CD4-positive, CD25-positive, alpha-beta regulatory T cell (primary cell): ENCODE data around the gene HMGCL. TPM values are rescaled to one million over a fixed set of nuclear protein-coding genes. Genes with fewer than 3 reads are reported as not detected.
"Not testable (repeated sequence)": the region's sequence is repeated elsewhere in the genome, so short reads cannot be mapped to it uniquely, and the experiment has no call there.

ENCODE experiments used
- ATAC-seq, 2 donors: fragments of 150-1000 bp; cut with Tn5 transposase; one replicate each; pipeline ENCODE4 v1.10.0; 2021; ENCODE audit warnings: low read depth in 2 of 2, moderate number of reproducible peaks in 2 of 2, moderate library complexity in 1 of 2
- DNase-seq, 3 donors: peaks; one replicate each; pipeline versions ENCODE4 v3.0.0 to v3.0.0-alpha.2; 2012 to 2022; ENCODE audit warnings: mixed read lengths in 1 of 3
- H3K27ac ChIP-seq: one replicate; pipeline ENCODE4 v1.7.0; 2013; ENCODE audit warnings: mild to moderate bottlenecking, low read length; ENCODE audit not compliant: insufficient read depth, poor library complexity, severe bottlenecking
- H3K27me3 ChIP-seq: one replicate; pipeline ENCODE4 v1.7.0; 2013; ENCODE audit warnings: low read length; ENCODE audit not compliant: control insufficient read depth, insufficient read depth
- H3K36me3 ChIP-seq: one replicate; pipeline ENCODE4 v1.7.0; 2013; ENCODE audit warnings: mild to moderate bottlenecking, low read length, moderate library complexity; ENCODE audit not compliant: control insufficient read depth, insufficient read depth
- H3K4me1 ChIP-seq: 2 replicates; pipeline ENCODE4 v1.7.0; 2013; ENCODE audit warnings: mild to moderate bottlenecking, low read length; ENCODE audit not compliant: insufficient read depth, control insufficient read depth, poor library complexity, severe bottlenecking
- H3K4me3 ChIP-seq: one replicate; pipeline ENCODE4 v1.7.0; 2013; ENCODE audit warnings: low read depth, mild to moderate bottlenecking, low read length, moderate library complexity
- H3K9me3 ChIP-seq, 2 experiments: 1 replicate in 1 of 2; 2 replicates in 1 of 2; pipeline ENCODE4 v1.7.0; 2013; ENCODE audit warnings: low read length in 2 of 2, mild to moderate bottlenecking in 1 of 2, moderate library complexity in 1 of 2; ENCODE audit not compliant: control insufficient read depth in 2 of 2
- H3K27ac Mint-ChIP-seq, 3 donors: one replicate each; pipeline ENCODE4 v1.8.0; 2020 to 2022; ENCODE audit warnings: mild to moderate bottlenecking in 3 of 3, mixed read lengths in 3 of 3, moderate library complexity in 2 of 3
- H3K27me3 Mint-ChIP-seq: one replicate; pipeline ENCODE4 v1.8.0; 2022; ENCODE audit warnings: mild to moderate bottlenecking, mixed read lengths
- H3K36me3 Mint-ChIP-seq: one replicate; pipeline ENCODE4 v1.8.0; 2020; ENCODE audit warnings: mixed read lengths
- H3K4me1 Mint-ChIP-seq, 4 donors: one replicate each; pipeline ENCODE4 v1.8.0; 2020 to 2022; ENCODE audit warnings: mixed read lengths in 4 of 4, mild to moderate bottlenecking in 1 of 4
- H3K4me3 Mint-ChIP-seq, 4 donors: one replicate each; pipeline ENCODE4 v1.8.0; 2020 to 2022; ENCODE audit warnings: mild to moderate bottlenecking in 4 of 4, mixed read lengths in 4 of 4, moderate library complexity in 3 of 4
- H3K9me3 Mint-ChIP-seq, 7 donors: one replicate each; pipeline ENCODE4 v1.8.0; 2020 to 2022; ENCODE audit warnings: mixed read lengths in 7 of 7, mild to moderate bottlenecking in 3 of 7, moderate library complexity in 2 of 7
- polyA plus RNA-seq, 4 donors: library from polyadenylated mRNA; unstranded; fragments of 300-500 nt; fragmentation: Illumina TruSeq; gene quantifications; one replicate each; pipeline ENCODE4 v1.2.3, GENCODE V29; 2021
- total RNA-seq: library from RNA; stranded (reverse); gene quantifications from one replicate; pipeline ENCODE4 v1.2.3, GENCODE V29; 2022

The HMGCL gene
- total and polyA plus RNA-seq, 5 donors from 2014 or later, result 15.7 to 40.5 (median 36.9) TPM

- not testable (repeated sequence) for H3K9me3 Mint-ChIP-seq, H3K27me3 ChIP-seq, H3K27me3 Mint-ChIP-seq, H3K4me3 ChIP-seq, H3K27ac ChIP-seq, H3K9me3 ChIP-seq, H3K36me3 ChIP-seq, ATAC-seq, DNase-seq
- peak overlapping the region in 3 of 4 donors; percentile 91 to 98 (median 91) for H3K4me3 Mint-ChIP-seq
- H3K36me3 Mint-ChIP-seq, result peaks cover 32% of the 10 kb centered on the region
- H3K4me1 Mint-ChIP-seq, result peaks cover 0 to 21% (median 9%) of the 10 kb centered on the region in 4 donors
- peak overlapping the region in 2 of 3 donors; percentile 88 to 90 for H3K27ac Mint-ChIP-seq
- peaks cover 20% of the 10 kb centered on the region for H3K4me1 ChIP-seq
Observed at GRCh38 chr1:23802809-23803342, 22.4 kb downstream of the HMGCL start.

GRCh38 chr1:23801876-23802275 is 23.4 kb downstream of the HMGCL start:
- H3K9me3 ChIP-seq, result no peaks in the 10 kb centered on the region
- H3K9me3 Mint-ChIP-seq, result no peaks in the 10 kb centered on the region
- H3K4me1 Mint-ChIP-seq, result peaks cover 0 to 21% (median 9%) of the 10 kb centered on the region in 4 donors
- no peak for DNase-seq
- H3K36me3 Mint-ChIP-seq, result peaks cover 24% of the 10 kb centered on the region
- ATAC-seq, result no peak
- H3K4me3 Mint-ChIP-seq, result peak overlapping the region; percentile 63 to 98 (median 91)
- H3K27ac ChIP-seq, result no peak overlapping the region
- peaks cover 20% of the 10 kb centered on the region for H3K4me1 ChIP-seq
- H3K27me3 ChIP-seq, result no peaks in the 10 kb centered on the region
- peak overlapping the region in 2 of 3 donors; percentile 88 to 95 for H3K27ac Mint-ChIP-seq
- no peak overlapping the region for H3K4me3 ChIP-seq
- H3K27me3 Mint-ChIP-seq, result no peaks in the 10 kb centered on the region
- H3K36me3 ChIP-seq, result peaks cover 2% of the 10 kb centered on the region

GRCh38 chr1:23801338-23801748 is 23.9 kb downstream of the HMGCL start:
- Mint-ChIP-seq H3K27me3 (no peaks in the 10 kb centered on the region), H3K36me3 (peaks cover 20% of the 10 kb centered on the region), H3K27ac (peak overlapping the region; percentile 88 to 95 (median 92)), H3K4me1 (peaks cover 0 to 21% (median 7%) of the 10 kb centered on the region in 4 donors), H3K9me3 (no peaks in the 10 kb centered on the region), H3K4me3 (peak overlapping the region; percentile 91 to 98 (median 92))
- H3K36me3 ChIP-seq, result peaks cover 6% of the 10 kb centered on the region
- peak overlapping the region; percentile 89 for H3K27ac ChIP-seq
- DNase-seq, result no peak
- no peaks in the 10 kb centered on the region for H3K9me3 ChIP-seq
- H3K4me3 ChIP-seq, result peak overlapping the region; percentile 73
- no peak for ATAC-seq
- no peaks in the 10 kb centered on the region for H3K27me3 ChIP-seq
- peaks cover 20% of the 10 kb centered on the region for H3K4me1 ChIP-seq

- ATAC-seq, result peak; percentile 89 to 92
- Mint-ChIP-seq H3K36me3 (peaks cover 20% of the 10 kb centered on the region), H3K4me1 (peaks cover 0 to 21% (median 7%) of the 10 kb centered on the region in 4 donors), H3K27ac (peak within 1 kb of the TSS; percentile 92 to 95 (median 92)), H3K27me3 (no peaks in the 10 kb centered on the region), H3K9me3 (no peaks in the 10 kb centered on the region), H3K4me3 (peak within 1 kb of the TSS; percentile 91 to 98 (median 92))
- Histone ChIP-seq H3K36me3 (peaks cover 10% of the 10 kb centered on the region), H3K27me3 (no peaks in the 10 kb centered on the region), H3K4me3 (peak within 1 kb of the TSS; percentile 73), H3K4me1 (peaks cover 20% of the 10 kb centered on the region), H3K9me3 (no peaks in the 10 kb centered on the region), H3K27ac (peak within 1 kb of the TSS; percentile 89)
- DNase-seq, result peak; percentile 94 to 98 (median 95)
Observed at GRCh38 chr1:23800400-23801337, 24.6 kb downstream of the HMGCL start, which contains the start of gene GALE. Gene GALE (minus strand): TSS chr1:23800754. CDS start chr1:23799007, 1,747 bp downstream.

GRCh38 chr1:23799570-23800399 is 25.4 kb downstream of the HMGCL start:
- Histone ChIP-seq H3K27ac (peak overlapping the region; percentile 89), H3K27me3 (no peaks in the 10 kb centered on the region), H3K4me3 (peak overlapping the region; percentile 67), H3K36me3 (peaks cover 12% of the 10 kb centered on the region), H3K4me1 (peaks cover 20% of the 10 kb centered on the region), H3K9me3 (no peaks in the 10 kb centered on the region)
- peaks cover 0 to 18% (median 7%) of the 10 kb centered on the region in 4 donors for H3K4me1 Mint-ChIP-seq
- no peak for ATAC-seq
- H3K9me3 Mint-ChIP-seq, result no peaks in the 10 kb centered on the region
- no peaks in the 10 kb centered on the region for H3K27me3 Mint-ChIP-seq
- DNase-seq, result peak in 1 of 3 donors; percentile 56
- peaks cover 14% of the 10 kb centered on the region for H3K36me3 Mint-ChIP-seq
- peak overlapping the region; percentile 90 to 92 (median 91) for H3K27ac Mint-ChIP-seq
- peak overlapping the region; percentile 83 to 92 (median 91) for H3K4me3 Mint-ChIP-seq

- peak overlapping the region; percentile 67 for H3K4me3 ChIP-seq
- H3K4me1 ChIP-seq, result peaks cover 20% of the 10 kb centered on the region
- Mint-ChIP-seq H3K27ac (peak overlapping the region in 1 of 3 donors; percentile 91), H3K4me1 (peaks cover 0 to 18% (median 7%) of the 10 kb centered on the region in 4 donors), H3K27me3 (no peaks in the 10 kb centered on the region), H3K36me3 (peaks cover 10% of the 10 kb centered on the region), H3K9me3 (no peaks in the 10 kb centered on the region), H3K4me3 (peak overlapping the region; percentile 47 to 92 (median 91))
- peaks cover 14% of the 10 kb centered on the region for H3K36me3 ChIP-seq
- H3K27me3 ChIP-seq, result no peaks in the 10 kb centered on the region
- H3K27ac ChIP-seq, result peak overlapping the region; percentile 89
- H3K9me3 ChIP-seq, result no peaks in the 10 kb centered on the region
- DNase-seq, result no peak
- ATAC-seq, result no peak
Observed at GRCh38 chr1:23799255-23799569, 26.0 kb downstream of the HMGCL start.

GRCh38 chr1:23798662-23799142 is 26.5 kb downstream of the HMGCL start:
- DNase-seq, result no peak
- Mint-ChIP-seq H3K4me1 (peaks cover 0 to 18% (median 7%) of the 10 kb centered on the region in 4 donors), H3K27ac (peak overlapping the region in 1 of 3 donors; percentile 71), H3K36me3 (peaks cover 5% of the 10 kb centered on the region), H3K4me3 (peak overlapping the region in 3 of 4 donors; percentile 47 to 92 (median 91)), H3K9me3 (no peaks in the 10 kb centered on the region), H3K27me3 (no peaks in the 10 kb centered on the region)
- Histone ChIP-seq H3K9me3 (no peaks in the 10 kb centered on the region), H3K27me3 (no peaks in the 10 kb centered on the region), H3K36me3 (peaks cover 15% of the 10 kb centered on the region), H3K4me3 (no peak overlapping the region), H3K4me1 (peaks cover 20% of the 10 kb centered on the region), H3K27ac (no peak overlapping the region)
- ATAC-seq, result no peak
